ENCODE measurements around the gene USF2. TPM values are rescaled to one million over a fixed set of nuclear protein-coding genes. Genes with fewer than 3 reads are reported as not detected.

USF2 gene
- total and polyA plus RNA-seq, 2 of the 8 experiments (the other 6 are each of a cell fraction or from before 2014, with no cell fraction given): 74.1 to 109 TPM

- TF ChIP-seq EGR1 (IDR thresholded peaks at IDR 0.05; ENCODE audit: borderline replicate concordance, low read depth, low read length): no peak
- no peak for TF ChIP-seq SP4 (IDR thresholded peaks at IDR 0.05; ENCODE audit: low read length)
- no peak for TF ChIP-seq JUN (IDR thresholded peaks at IDR 0.05; ENCODE audit: low read depth, low read length)
- TF ChIP-seq YY1 (IDR thresholded peaks at IDR 0.05; ENCODE audit: low read depth, low read length): peak; percentile 74
- TF ChIP-seq SIX5 (IDR thresholded peaks at IDR 0.05; ENCODE audit: low read depth, low read length): no peak
- no peak for TF ChIP-seq FOSL1 (IDR thresholded peaks at IDR 0.05; ENCODE audit: insufficient read depth, low read depth, low read length)
- peak; percentile 75; the same call in 1 of the 2 replicates for TF ChIP-seq TBP (IDR thresholded peaks at IDR 0.05; ENCODE audit: low read depth, low read length)
- no peak for TF ChIP-seq ASH2L (IDR thresholded peaks at IDR 0.05; ENCODE audit: low read length)
- TF ChIP-seq BRCA1 (IDR thresholded peaks at IDR 0.05; ENCODE audit: low read depth, low read length): no peak
- no peak for TF ChIP-seq CHD7 (IDR thresholded peaks at IDR 0.05; ENCODE audit: insufficient replicate concordance, low read length)
- peak; percentile 65 for TF ChIP-seq TAF1 (IDR thresholded peaks at IDR 0.05; ENCODE audit: low read depth, low read length)
- TF ChIP-seq PHF8 (conservative IDR thresholded peaks at IDR 0.05; ENCODE audit: low read depth, low read length): peak; percentile 47; the same call in 1 of the 2 replicates
Observed at GRCh38 chr19:35269438-35270117, 816 bp downstream of the USF2 start (continued).

All from H1 (cell line).